Measurements from ENCODE around the gene CFAP46.

Gene CFAP46

GRCh38 chr10:132865171-132865631, 77.2 kb downstream of the CFAP46 start:
- Histone ChIP-seq H3K27ac (ENCODE audit: low read depth, low read length) (no peak overlapping the region), H3K36me3 (ENCODE audit: control insufficient read depth in 5 of 5, insufficient read depth in 5 of 5, low read length in 5 of 5) (no peaks in the 10 kb centered on the region), H3K9me3 (ENCODE audit: control insufficient read depth in 5 of 5, low read length in 5 of 5) (no peaks in the 10 kb centered on the region), H3K9ac (ENCODE audit: low read length in 5 of 5) (no peak overlapping the region), H3K4me3 (ENCODE audit: low read depth in 1 of 5, low read length in 5 of 5) (no peak overlapping the region), H3K27me3 (ENCODE audit: control insufficient read depth in 5 of 5, insufficient read depth in 4 of 5, low read length in 5 of 5) (peaks cover 7 to 35% (median 33%) of the 10 kb centered on the region in 5 donors), H3K4me1 (ENCODE audit: control insufficient read depth in 5 of 5, insufficient read depth in 5 of 5, low read length in 5 of 5) (peaks cover 0 to 4% (median 0%) of the 10 kb centered on the region in 5 donors)

- Histone ChIP-seq H3K9me3 (ENCODE audit: control insufficient read depth in 5 of 5, low read length in 5 of 5) (no peaks in the 10 kb centered on the region), H3K4me3 (ENCODE audit: low read depth in 1 of 5, low read length in 5 of 5) (no peak overlapping the region), H3K36me3 (ENCODE audit: control insufficient read depth in 5 of 5, insufficient read depth in 5 of 5, low read length in 5 of 5) (no peaks in the 10 kb centered on the region), H3K27ac (ENCODE audit: low read depth, low read length) (no peak overlapping the region), H3K27me3 (ENCODE audit: control insufficient read depth in 5 of 5, insufficient read depth in 4 of 5, low read length in 5 of 5) (peaks cover 7 to 42% (median 35%) of the 10 kb centered on the region in 5 donors), H3K4me1 (ENCODE audit: control insufficient read depth in 5 of 5, insufficient read depth in 5 of 5, low read length in 5 of 5) (peaks cover 0 to 4% (median 0%) of the 10 kb centered on the region in 5 donors), H3K9ac (ENCODE audit: low read length in 5 of 5) (no peak overlapping the region)
Observed at GRCh38 chr10:132862485-132863420, 79.6 kb downstream of the CFAP46 start.

DNA sequence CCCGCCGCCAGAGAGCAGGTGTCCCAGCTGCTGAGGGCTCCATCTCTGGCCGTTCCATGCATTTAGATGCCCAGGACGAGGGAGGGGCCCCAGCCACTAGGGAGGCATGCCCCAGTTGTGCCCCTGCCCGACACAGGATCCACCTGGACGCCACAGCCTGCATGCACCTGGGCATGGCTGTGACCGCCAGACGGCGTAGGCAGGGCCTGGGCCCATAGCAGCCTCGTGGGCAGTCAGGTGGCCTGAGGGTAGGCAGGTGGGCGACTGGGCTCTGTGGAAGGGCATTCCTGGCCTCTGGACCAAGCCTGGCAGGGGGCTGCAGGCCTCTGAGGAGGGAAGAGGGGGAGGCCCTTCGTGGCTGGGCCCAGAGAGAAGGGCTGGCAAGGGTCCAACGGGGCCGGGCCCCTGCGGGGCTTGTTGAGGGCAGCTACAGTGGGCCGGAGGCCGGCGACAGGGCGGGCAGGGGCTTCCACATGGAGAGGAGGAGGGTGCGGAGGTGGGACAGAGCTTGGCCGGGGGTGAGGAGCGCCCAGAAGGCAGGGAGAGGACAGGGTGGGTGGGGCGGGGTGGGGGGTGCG, 80.4 kb downstream of the CFAP46 start:
- no peak overlapping the region for H3K9ac ChIP-seq (ENCODE audit: low read length in 5 of 5)
- H3K36me3 ChIP-seq (ENCODE audit: control insufficient read depth in 5 of 5, insufficient read depth in 5 of 5, low read length in 5 of 5): no peaks in the 10 kb centered on the region
- no peak overlapping the region for H3K27ac ChIP-seq (ENCODE audit: low read depth, low read length)
- H3K27me3 ChIP-seq (ENCODE audit: control insufficient read depth in 5 of 5, insufficient read depth in 4 of 5, low read length in 5 of 5): peaks cover 7 to 43% (median 37%) of the 10 kb centered on the region in 5 donors
- H3K4me1 ChIP-seq (ENCODE audit: control insufficient read depth in 5 of 5, insufficient read depth in 5 of 5, low read length in 5 of 5): peaks cover 0 to 4% (median 0%) of the 10 kb centered on the region in 5 donors
- H3K9me3 ChIP-seq (ENCODE audit: control insufficient read depth in 5 of 5, low read length in 5 of 5): peaks cover 0 to 7% (median 3%) of the 10 kb centered on the region in 5 donors
- H3K4me3 ChIP-seq (ENCODE audit: low read depth in 1 of 5, low read length in 5 of 5): no peak overlapping the region

DNA sequence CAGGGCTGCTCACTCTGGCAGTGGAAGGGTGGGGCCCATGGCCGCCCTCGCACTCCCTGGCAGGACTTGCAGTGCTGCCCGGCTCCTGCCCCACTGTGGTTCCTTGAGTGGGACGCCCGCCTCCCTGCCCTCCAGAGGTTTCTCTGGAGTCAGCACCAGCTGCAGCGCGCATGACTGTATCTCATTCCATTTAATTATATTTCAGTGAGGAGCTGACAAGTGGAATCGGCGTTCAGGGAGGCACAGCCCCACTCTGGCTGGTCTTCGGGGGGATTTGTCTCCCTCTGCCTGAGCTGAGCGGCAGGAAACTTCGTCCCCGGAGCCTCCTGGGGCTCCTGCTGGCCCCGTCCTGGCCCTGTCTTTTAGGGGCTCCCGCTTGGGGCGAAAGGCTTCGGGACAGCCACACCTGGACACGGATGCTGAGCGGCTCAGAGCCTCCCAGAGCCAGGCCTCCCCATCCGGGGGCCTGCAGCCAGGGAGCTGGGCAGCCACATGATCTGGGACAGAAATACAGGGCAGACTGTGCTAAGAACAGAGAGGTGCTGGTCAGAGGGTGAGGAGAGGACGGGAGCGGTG, 81.2 kb downstream of the CFAP46 start:
- no peaks in the 10 kb centered on the region for H3K36me3 ChIP-seq (ENCODE audit: control insufficient read depth in 5 of 5, insufficient read depth in 5 of 5, low read length in 5 of 5)
- no peak overlapping the region for H3K27ac ChIP-seq (ENCODE audit: low read depth, low read length)
- peaks cover 7 to 45% (median 38%) of the 10 kb centered on the region in 5 donors for H3K27me3 ChIP-seq (ENCODE audit: control insufficient read depth in 5 of 5, insufficient read depth in 4 of 5, low read length in 5 of 5)
- H3K4me1 ChIP-seq (ENCODE audit: control insufficient read depth in 5 of 5, insufficient read depth in 5 of 5, low read length in 5 of 5): peaks cover 0 to 4% (median 0%) of the 10 kb centered on the region in 5 donors
- H3K4me3 ChIP-seq (ENCODE audit: low read depth in 1 of 5, low read length in 5 of 5): no peak overlapping the region
- no peak overlapping the region for H3K9ac ChIP-seq (ENCODE audit: low read length in 5 of 5)
- H3K9me3 ChIP-seq (ENCODE audit: control insufficient read depth in 5 of 5, low read length in 5 of 5): peaks cover 0 to 13% (median 7%) of the 10 kb centered on the region in 5 donors

GRCh38 chr10:132860532-132860931, 81.8 kb downstream of the CFAP46 start:
- Histone ChIP-seq H3K27ac (ENCODE audit: low read depth, low read length) (no peak overlapping the region), H3K4me3 (ENCODE audit: low read depth in 1 of 5, low read length in 5 of 5) (no peak overlapping the region), H3K4me1 (ENCODE audit: control insufficient read depth in 5 of 5, insufficient read depth in 5 of 5, low read length in 5 of 5) (peaks cover 0 to 4% (median 0%) of the 10 kb centered on the region in 5 donors), H3K9ac (ENCODE audit: low read length in 5 of 5) (no peak overlapping the region), H3K27me3 (ENCODE audit: control insufficient read depth in 5 of 5, insufficient read depth in 4 of 5, low read length in 5 of 5) (peaks cover 7 to 43% (median 35%) of the 10 kb centered on the region in 5 donors), H3K9me3 (ENCODE audit: control insufficient read depth in 5 of 5, low read length in 5 of 5) (peaks cover 0 to 18% (median 12%) of the 10 kb centered on the region in 5 donors), H3K36me3 (ENCODE audit: control insufficient read depth in 5 of 5, insufficient read depth in 5 of 5, low read length in 5 of 5) (no peaks in the 10 kb centered on the region)

GRCh38 chr10:132859084-132859855, 83.1 kb downstream of the CFAP46 start:
- no peak overlapping the region for H3K9ac ChIP-seq (ENCODE audit: low read length in 5 of 5)
- peaks cover 0 to 4% (median 0%) of the 10 kb centered on the region in 5 donors for H3K4me1 ChIP-seq (ENCODE audit: control insufficient read depth in 5 of 5, insufficient read depth in 5 of 5, low read length in 5 of 5)
- H3K4me3 ChIP-seq (ENCODE audit: low read depth in 1 of 5, low read length in 5 of 5): no peak overlapping the region
- peaks cover 7 to 39% (median 35%) of the 10 kb centered on the region in 5 donors for H3K27me3 ChIP-seq (ENCODE audit: control insufficient read depth in 5 of 5, insufficient read depth in 4 of 5, low read length in 5 of 5)
- H3K27ac ChIP-seq (ENCODE audit: low read depth, low read length): no peak overlapping the region
- H3K9me3 ChIP-seq (ENCODE audit: control insufficient read depth in 5 of 5, low read length in 5 of 5): peaks cover 0 to 18% (median 13%) of the 10 kb centered on the region in 5 donors
- H3K36me3 ChIP-seq (ENCODE audit: control insufficient read depth in 5 of 5, insufficient read depth in 5 of 5, low read length in 5 of 5): no peaks in the 10 kb centered on the region

GRCh38 chr10:132858121-132859081, 84.0 kb downstream of the CFAP46 start:
- Histone ChIP-seq H3K4me3 (ENCODE audit: low read depth in 1 of 5, low read length in 5 of 5) (no peak overlapping the region), H3K9me3 (ENCODE audit: control insufficient read depth in 5 of 5, low read length in 5 of 5) (peaks cover 0 to 18% (median 13%) of the 10 kb centered on the region in 5 donors), H3K9ac (ENCODE audit: low read length in 5 of 5) (no peak overlapping the region), H3K27me3 (ENCODE audit: control insufficient read depth in 5 of 5, insufficient read depth in 4 of 5, low read length in 5 of 5) (peaks cover 3 to 33% (median 28%) of the 10 kb centered on the region in 5 donors), H3K36me3 (ENCODE audit: control insufficient read depth in 5 of 5, insufficient read depth in 5 of 5, low read length in 5 of 5) (no peaks in the 10 kb centered on the region), H3K27ac (ENCODE audit: low read depth, low read length) (no peak overlapping the region), H3K4me1 (ENCODE audit: control insufficient read depth in 5 of 5, insufficient read depth in 5 of 5, low read length in 5 of 5) (peaks cover 0 to 4% (median 0%) of the 10 kb centered on the region in 5 donors)

- Histone ChIP-seq H3K4me3 (ENCODE audit: low read depth in 1 of 5, low read length in 5 of 5) (no peak overlapping the region), H3K9ac (ENCODE audit: low read length in 5 of 5) (no peak overlapping the region), H3K9me3 (ENCODE audit: control insufficient read depth in 5 of 5, low read length in 5 of 5) (peaks cover 0 to 18% (median 13%) of the 10 kb centered on the region in 5 donors), H3K27ac (ENCODE audit: low read depth, low read length) (no peak overlapping the region), H3K36me3 (ENCODE audit: control insufficient read depth in 5 of 5, insufficient read depth in 5 of 5, low read length in 5 of 5) (no peaks in the 10 kb centered on the region), H3K4me1 (ENCODE audit: control insufficient read depth in 5 of 5, insufficient read depth in 5 of 5, low read length in 5 of 5) (no peaks in the 10 kb centered on the region), H3K27me3 (ENCODE audit: control insufficient read depth in 5 of 5, insufficient read depth in 4 of 5, low read length in 5 of 5) (peaks cover 0 to 25% (median 17%) of the 10 kb centered on the region in 5 donors)
Observed at GRCh38 chr10:132856869-132857524, 85.4 kb downstream of the CFAP46 start.

All from subcutaneous abdominal adipose tissue (tissue), 5 donors.